Measurements from ENCODE around the gene MBNL2.

MBNL2 gene

DNA sequence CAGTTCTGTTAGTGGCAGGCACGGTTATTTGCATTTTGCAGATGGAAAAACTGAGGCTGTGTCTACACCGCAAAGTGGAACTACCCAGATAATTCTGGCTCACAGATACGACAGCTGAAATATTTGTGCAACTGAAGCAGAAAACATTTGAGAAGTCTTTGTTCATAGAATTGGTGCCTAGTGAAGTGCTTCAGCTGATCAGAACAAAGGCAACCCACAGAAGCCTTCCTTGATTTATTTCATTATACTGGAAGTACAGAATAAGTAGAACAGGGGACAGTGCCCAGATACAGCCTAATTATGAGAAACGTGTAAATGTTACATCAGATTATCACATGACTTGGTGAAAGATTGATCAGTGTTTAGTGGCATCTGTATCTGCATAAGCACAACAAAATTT lies 138.5 kb downstream of the MBNL2 start:
- Histone ChIP-seq H3K27ac (ENCODE audit: low read depth, low read length) (no peak overlapping the region), H3K27me3 (ENCODE audit: control insufficient read depth, low read length) (no peaks in the 10 kb centered on the region), H3K4me2 (ENCODE audit: low read length) (no peak overlapping the region), H3K9me3 (ENCODE audit: control insufficient read depth, insufficient read depth, low read length) (no peaks in the 10 kb centered on the region), H4K20me1 (ENCODE audit: control insufficient read depth, insufficient read depth, low read depth, low read length) (no peaks in the 10 kb centered on the region), H3K4me1 (ENCODE audit: control insufficient read depth, low read length) (no peaks in the 10 kb centered on the region), H3K79me2 (ENCODE audit: control insufficient read depth, low read length) (no peaks in the 10 kb centered on the region), H3K9me2 (replicated peaks; ENCODE audit: control insufficient read depth, low read length) (no peaks in the 10 kb centered on the region), H3K4me3 (ENCODE audit: low read length) (no peak overlapping the region), H3F3A (ENCODE audit: control insufficient read depth, insufficient read depth) (no peaks in the 10 kb centered on the region), H3K36me3 (ENCODE audit: control insufficient read depth, low read length) (peaks cover 4% of the 10 kb centered on the region; the same call in 1 of the 2 replicates)
- no peak for TF ChIP-seq EZH2phosphoT487 (IDR thresholded peaks at IDR 0.05; ENCODE audit: borderline replicate concordance, low read length)
- TF ChIP-seq, protein P1, sequence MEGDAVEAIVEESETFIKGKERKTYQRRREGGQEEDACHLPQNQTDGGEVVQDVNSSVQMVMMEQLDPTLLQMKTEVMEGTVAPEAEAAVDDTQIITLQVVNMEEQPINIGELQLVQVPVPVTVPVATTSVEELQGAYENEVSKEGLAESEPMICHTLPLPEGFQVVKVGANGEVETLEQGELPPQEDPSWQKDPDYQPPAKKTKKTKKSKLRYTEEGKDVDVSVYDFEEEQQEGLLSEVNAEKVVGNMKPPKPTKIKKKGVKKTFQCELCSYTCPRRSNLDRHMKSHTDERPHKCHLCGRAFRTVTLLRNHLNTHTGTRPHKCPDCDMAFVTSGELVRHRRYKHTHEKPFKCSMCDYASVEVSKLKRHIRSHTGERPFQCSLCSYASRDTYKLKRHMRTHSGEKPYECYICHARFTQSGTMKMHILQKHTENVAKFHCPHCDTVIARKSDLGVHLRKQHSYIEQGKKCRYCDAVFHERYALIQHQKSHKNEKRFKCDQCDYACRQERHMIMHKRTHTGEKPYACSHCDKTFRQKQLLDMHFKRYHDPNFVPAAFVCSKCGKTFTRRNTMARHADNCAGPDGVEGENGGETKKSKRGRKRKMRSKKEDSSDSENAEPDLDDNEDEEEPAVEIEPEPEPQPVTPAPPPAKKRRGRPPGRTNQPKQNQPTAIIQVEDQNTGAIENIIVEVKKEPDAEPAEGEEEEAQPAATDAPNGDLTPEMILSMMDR (IDR thresholded peaks at IDR 0.05; ENCODE audit: low read depth, low read length, poor library complexity, severe bottlenecking), result no peak

DNA sequence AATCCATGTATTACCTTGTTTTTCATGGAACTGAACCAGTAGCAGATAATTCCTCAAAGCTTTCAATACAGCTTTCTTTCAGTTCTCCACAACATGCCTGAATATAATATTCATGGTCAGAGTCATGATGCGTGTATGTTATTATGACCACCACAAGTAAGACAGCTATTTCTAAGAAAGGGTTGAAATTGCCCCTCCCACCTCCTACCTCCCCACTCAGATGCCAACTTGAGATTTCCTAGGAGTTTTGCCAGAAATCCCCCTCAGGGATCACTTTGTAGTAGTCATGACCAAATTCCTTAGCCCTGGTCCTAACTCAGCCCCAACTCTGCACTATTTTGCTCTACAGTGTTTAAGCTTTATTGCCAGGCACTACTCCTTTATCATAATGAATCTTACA lies 141.9 kb downstream of the MBNL2 start:
- peaks cover 6% of the 10 kb centered on the region for H3K36me3 ChIP-seq (ENCODE audit: control insufficient read depth, low read length)
- H3K4me1 ChIP-seq (ENCODE audit: control insufficient read depth, low read length), result no peaks in the 10 kb centered on the region
- H3K9me2 ChIP-seq (replicated peaks; ENCODE audit: control insufficient read depth, low read length), result no peaks in the 10 kb centered on the region
- H3K9me3 ChIP-seq (ENCODE audit: control insufficient read depth, insufficient read depth, low read length), result no peaks in the 10 kb centered on the region
- no peak overlapping the region for H3K27ac ChIP-seq (ENCODE audit: low read depth, low read length)
- no peaks in the 10 kb centered on the region for H3F3A ChIP-seq (ENCODE audit: control insufficient read depth, insufficient read depth)
- TF ChIP-seq, protein P1 (IDR thresholded peaks at IDR 0.05; ENCODE audit: low read depth, low read length, poor library complexity, severe bottlenecking), result no peak
- no peak for TF ChIP-seq EZH2phosphoT487 (IDR thresholded peaks at IDR 0.05; ENCODE audit: borderline replicate concordance, low read length)
- H3K27me3 ChIP-seq (ENCODE audit: control insufficient read depth, low read length), result no peaks in the 10 kb centered on the region
- no peak overlapping the region for H3K4me2 ChIP-seq (ENCODE audit: low read length)
- no peaks in the 10 kb centered on the region for H4K20me1 ChIP-seq (ENCODE audit: control insufficient read depth, insufficient read depth, low read depth, low read length)
- no peaks in the 10 kb centered on the region for H3K79me2 ChIP-seq (ENCODE audit: control insufficient read depth, low read length)
- no peak overlapping the region for H3K4me3 ChIP-seq (ENCODE audit: low read length)

DNA sequence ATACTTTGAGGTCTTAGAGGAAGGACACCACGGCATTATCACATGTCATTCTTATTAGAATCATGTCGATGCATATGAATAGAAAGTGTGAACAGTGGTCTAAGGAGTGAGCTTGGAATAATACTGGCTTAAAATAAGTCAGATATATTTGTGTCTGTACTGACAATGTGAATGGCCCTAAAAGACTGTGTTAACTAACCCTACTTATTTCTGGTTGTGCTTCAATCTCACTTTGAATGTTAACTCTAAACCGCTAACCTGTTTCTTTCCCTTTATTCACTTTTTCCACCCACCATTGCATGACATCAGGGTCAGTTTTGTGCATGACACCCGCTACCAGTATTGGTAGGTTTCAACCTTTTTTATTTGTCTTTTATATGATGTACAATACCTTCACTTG lies 142.7 kb downstream of the MBNL2 start:
- H3F3A ChIP-seq (ENCODE audit: control insufficient read depth, insufficient read depth), result no peaks in the 10 kb centered on the region
- H3K27me3 ChIP-seq (ENCODE audit: control insufficient read depth, low read length), result no peaks in the 10 kb centered on the region
- H3K9me2 ChIP-seq (replicated peaks; ENCODE audit: control insufficient read depth, low read length), result no peaks in the 10 kb centered on the region
- no peaks in the 10 kb centered on the region for H3K79me2 ChIP-seq (ENCODE audit: control insufficient read depth, low read length)
- H4K20me1 ChIP-seq (ENCODE audit: control insufficient read depth, insufficient read depth, low read depth, low read length), result no peaks in the 10 kb centered on the region
- no peaks in the 10 kb centered on the region for H3K9me3 ChIP-seq (ENCODE audit: control insufficient read depth, insufficient read depth, low read length)
- no peak overlapping the region for H3K4me3 ChIP-seq (ENCODE audit: low read length)
- H3K4me1 ChIP-seq (ENCODE audit: control insufficient read depth, low read length), result no peaks in the 10 kb centered on the region
- TF ChIP-seq, protein P1 (IDR thresholded peaks at IDR 0.05; ENCODE audit: low read depth, low read length, poor library complexity, severe bottlenecking), result no peak
- no peak for TF ChIP-seq EZH2phosphoT487 (IDR thresholded peaks at IDR 0.05; ENCODE audit: borderline replicate concordance, low read length)
- peaks cover 6% of the 10 kb centered on the region for H3K36me3 ChIP-seq (ENCODE audit: control insufficient read depth, low read length)
- H3K4me2 ChIP-seq (ENCODE audit: low read length), result no peak overlapping the region
- no peak overlapping the region for H3K27ac ChIP-seq (ENCODE audit: low read depth, low read length)

Measured in DOHH2 (cell line).